ENCODE measurements around the gene CARS1.
A peak's percentile ranks its signal among the peaks of the same experiment; 100 is the strongest.

Gene CARS1

GRCh38 chr11:3057069-3057963 lies at the start of gene CARS1:
Gene CARS1, minus strand, starts transcription at chr11:3057423. Its CDS starts 56 bp downstream, at chr11:3057367.
- no peaks in the 10 kb centered on the region for H3K9me3 ChIP-seq (ENCODE audit: insufficient read depth, low read length)
- DNase-seq (ENCODE audit: low read depth, low spot score) = peak; percentile 92
- H3K9ac ChIP-seq (ENCODE audit: insufficient read length, low read depth) = peak within 1 kb of the TSS; percentile 95
- peaks cover 30% of the 10 kb centered on the region for H3K36me3 ChIP-seq (ENCODE audit: insufficient read depth, insufficient read length, low read length)
- H3K4me3 ChIP-seq (ENCODE audit: insufficient read length, low read depth) = peak within 1 kb of the TSS; percentile 93
- TF ChIP-seq SUZ12 (IDR thresholded peaks at IDR 0.05; ENCODE audit: extremely low read depth, insufficient read depth, insufficient read length) (no peak), YY1 (IDR thresholded peaks at IDR 0.05; ENCODE audit: insufficient read depth, insufficient read length) (peak; percentile 14), ZNF274 (IDR thresholded peaks at IDR 0.05; ENCODE audit: low read depth, low read length) (no peak)
- peaks cover 10% of the 10 kb centered on the region for H3K4me1 ChIP-seq (ENCODE audit: insufficient read depth, insufficient read length)
- H3K27me3 ChIP-seq (ENCODE audit: insufficient read depth, insufficient read length) = no peaks in the 10 kb centered on the region

- TF ChIP-seq ZNF274 (IDR thresholded peaks at IDR 0.05; ENCODE audit: low read depth, low read length) (no peak), YY1 (IDR thresholded peaks at IDR 0.05; ENCODE audit: insufficient read depth, insufficient read length) (no peak), SUZ12 (IDR thresholded peaks at IDR 0.05; ENCODE audit: extremely low read depth, insufficient read depth, insufficient read length) (no peak)
- no peak overlapping the region for H3K4me3 ChIP-seq (ENCODE audit: insufficient read length, low read depth)
Measured at GRCh38 chr11:3105791-3106735, 48.8 kb upstream of the CARS1 start.

GRCh38 chr11:3104961-3105790 lies 48.0 kb upstream of the CARS1 start:
- Histone ChIP-seq H3K27me3 (ENCODE audit: insufficient read depth, insufficient read length) (no peaks in the 10 kb centered on the region), H3K4me1 (ENCODE audit: insufficient read depth, insufficient read length) (peaks cover 14% of the 10 kb centered on the region), H3K4me3 (ENCODE audit: insufficient read length, low read depth) (no peak overlapping the region), H3K9ac (ENCODE audit: insufficient read length, low read depth) (no peak overlapping the region), H3K9me3 (ENCODE audit: insufficient read depth, low read length) (peaks cover under 1% of the 10 kb centered on the region; the same call in 1 of the 2 replicates), H3K36me3 (ENCODE audit: insufficient read depth, insufficient read length, low read length) (peaks cover 20% of the 10 kb centered on the region)
- TF ChIP-seq YY1 (IDR thresholded peaks at IDR 0.05; ENCODE audit: insufficient read depth, insufficient read length) (no peak), ZNF274 (IDR thresholded peaks at IDR 0.05; ENCODE audit: low read depth, low read length) (no peak), SUZ12 (IDR thresholded peaks at IDR 0.05; ENCODE audit: extremely low read depth, insufficient read depth, insufficient read length) (no peak)
- no peak for DNase-seq (ENCODE audit: low read depth, low spot score)

More at GRCh38 chr11:3105791-3106735, 48.8 kb upstream of the CARS1 start:
- peaks cover 8% of the 10 kb centered on the region; the same call in 1 of the 2 replicates for H3K9me3 ChIP-seq (ENCODE audit: insufficient read depth, low read length)
- no peak overlapping the region for H3K9ac ChIP-seq (ENCODE audit: insufficient read length, low read depth)
- peaks cover 14% of the 10 kb centered on the region for H3K36me3 ChIP-seq (ENCODE audit: insufficient read depth, insufficient read length, low read length)
- H3K27me3 ChIP-seq (ENCODE audit: insufficient read depth, insufficient read length) = no peaks in the 10 kb centered on the region
- no peak for DNase-seq (ENCODE audit: low read depth, low spot score)
- peaks cover 14% of the 10 kb centered on the region for H3K4me1 ChIP-seq (ENCODE audit: insufficient read depth, insufficient read length)

- Histone ChIP-seq H3K36me3 (ENCODE audit: insufficient read depth, insufficient read length, low read length) (peaks cover 16% of the 10 kb centered on the region), H3K27me3 (ENCODE audit: insufficient read depth, insufficient read length) (no peaks in the 10 kb centered on the region), H3K4me3 (ENCODE audit: insufficient read length, low read depth) (no peak overlapping the region), H3K9ac (ENCODE audit: insufficient read length, low read depth) (no peak overlapping the region), H3K4me1 (ENCODE audit: insufficient read depth, insufficient read length) (peaks cover 5% of the 10 kb centered on the region), H3K9me3 (ENCODE audit: insufficient read depth, low read length) (no peaks in the 10 kb centered on the region)
- no peak for TF ChIP-seq YY1 (IDR thresholded peaks at IDR 0.05; ENCODE audit: insufficient read depth, insufficient read length)
- TF ChIP-seq SUZ12 (IDR thresholded peaks at IDR 0.05; ENCODE audit: extremely low read depth, insufficient read depth, insufficient read length) = no peak
- no peak for TF ChIP-seq ZNF274 (IDR thresholded peaks at IDR 0.05; ENCODE audit: low read depth, low read length)
- DNase-seq (ENCODE audit: low read depth, low spot score) = no peak
Measured at GRCh38 chr11:3104051-3104714, 47.0 kb upstream of the CARS1 start.

GRCh38 chr11:3103076-3103475 lies 45.9 kb upstream of the CARS1 start:
- no peak for DNase-seq (ENCODE audit: low read depth, low spot score)
- H3K27me3 ChIP-seq (ENCODE audit: insufficient read depth, insufficient read length) = no peaks in the 10 kb centered on the region
- peaks cover 22% of the 10 kb centered on the region for H3K36me3 ChIP-seq (ENCODE audit: insufficient read depth, insufficient read length, low read length)
- H3K4me3 ChIP-seq (ENCODE audit: insufficient read length, low read depth) = no peak overlapping the region
- H3K4me1 ChIP-seq (ENCODE audit: insufficient read depth, insufficient read length) = peaks cover 5% of the 10 kb centered on the region
- H3K9ac ChIP-seq (ENCODE audit: insufficient read length, low read depth) = no peak overlapping the region
- no peaks in the 10 kb centered on the region for H3K9me3 ChIP-seq (ENCODE audit: insufficient read depth, low read length)
- TF ChIP-seq SUZ12 (IDR thresholded peaks at IDR 0.05; ENCODE audit: extremely low read depth, insufficient read depth, insufficient read length) (no peak), YY1 (IDR thresholded peaks at IDR 0.05; ENCODE audit: insufficient read depth, insufficient read length) (no peak), ZNF274 (IDR thresholded peaks at IDR 0.05; ENCODE audit: low read depth, low read length) (no peak)

- Histone ChIP-seq H3K36me3 (ENCODE audit: insufficient read depth, insufficient read length, low read length) (peaks cover 22% of the 10 kb centered on the region), H3K4me1 (ENCODE audit: insufficient read depth, insufficient read length) (peaks cover 5% of the 10 kb centered on the region), H3K9ac (ENCODE audit: insufficient read length, low read depth) (no peak overlapping the region), H3K9me3 (ENCODE audit: insufficient read depth, low read length) (no peaks in the 10 kb centered on the region), H3K27me3 (ENCODE audit: insufficient read depth, insufficient read length) (no peaks in the 10 kb centered on the region), H3K4me3 (ENCODE audit: insufficient read length, low read depth) (no peak overlapping the region)
- TF ChIP-seq SUZ12 (IDR thresholded peaks at IDR 0.05; ENCODE audit: extremely low read depth, insufficient read depth, insufficient read length) = no peak
- no peak for TF ChIP-seq ZNF274 (IDR thresholded peaks at IDR 0.05; ENCODE audit: low read depth, low read length)
- TF ChIP-seq YY1 (IDR thresholded peaks at IDR 0.05; ENCODE audit: insufficient read depth, insufficient read length) = no peak
- no peak for DNase-seq (ENCODE audit: low read depth, low spot score)
Measured at GRCh38 chr11:3102641-3102921, 45.4 kb upstream of the CARS1 start.

Data from NT2/D1 (cell line).